ENCODE data around the gene FNDC3B.

GRCh38 chr3:172124271-172124670 is 84.9 kb downstream of the FNDC3B start:
- TF ChIP-seq EZH2 (IDR thresholded peaks at IDR 0.05; ENCODE audit: low read length, unreplicated experiment) = no peak
- no peak for TF ChIP-seq CTCF (conservative IDR thresholded peaks at IDR 0.05; ENCODE audit: low read depth, low read length)
- TF ChIP-seq EZH2phosphoT487 (IDR thresholded peaks at IDR 0.05; ENCODE audit: borderline replicate concordance, low read length) = no peak
